ENCODE results near the gene LSM7. TPM values are rescaled to one million over a fixed set of nuclear protein-coding genes. Genes with fewer than 3 reads are reported as not detected.

LSM7 gene
- total RNA-seq, 1 donor from 2014 or later, result 134 TPM

- peaks cover 15% of the 10 kb centered on the region for H3K4me1 Mint-ChIP-seq (ENCODE audit: unreplicated experiment)
- H3K27ac Mint-ChIP-seq, result no peak overlapping the region
- H3K27me3 Mint-ChIP-seq, result no peaks in the 10 kb centered on the region
- peaks cover 18% of the 10 kb centered on the region for H3K36me3 Mint-ChIP-seq
- no peak overlapping the region for H3K4me3 Mint-ChIP-seq
- no peaks in the 10 kb centered on the region for H3K9me3 Mint-ChIP-seq
- no peak for DNase-seq (ENCODE audit: extremely low spot score, unreplicated experiment)
- no peak for TF ChIP-seq CTCF (conservative IDR thresholded peaks at IDR 0.05)
Observed at GRCh38 chr19:2340496-2341243, 12.3 kb upstream of the LSM7 start.

GRCh38 chr19:2339644-2340310, 11.4 kb upstream of the LSM7 start:
- no peak for DNase-seq (ENCODE audit: extremely low spot score, unreplicated experiment)
- H3K27ac Mint-ChIP-seq, result no peak overlapping the region
- H3K9me3 Mint-ChIP-seq, result no peaks in the 10 kb centered on the region
- H3K4me3 Mint-ChIP-seq, result no peak overlapping the region
- H3K4me1 Mint-ChIP-seq (ENCODE audit: unreplicated experiment), result peaks cover 16% of the 10 kb centered on the region
- peaks cover 19% of the 10 kb centered on the region for H3K36me3 Mint-ChIP-seq
- no peak for TF ChIP-seq CTCF (conservative IDR thresholded peaks at IDR 0.05)
- H3K27me3 Mint-ChIP-seq, result no peaks in the 10 kb centered on the region

DNA sequence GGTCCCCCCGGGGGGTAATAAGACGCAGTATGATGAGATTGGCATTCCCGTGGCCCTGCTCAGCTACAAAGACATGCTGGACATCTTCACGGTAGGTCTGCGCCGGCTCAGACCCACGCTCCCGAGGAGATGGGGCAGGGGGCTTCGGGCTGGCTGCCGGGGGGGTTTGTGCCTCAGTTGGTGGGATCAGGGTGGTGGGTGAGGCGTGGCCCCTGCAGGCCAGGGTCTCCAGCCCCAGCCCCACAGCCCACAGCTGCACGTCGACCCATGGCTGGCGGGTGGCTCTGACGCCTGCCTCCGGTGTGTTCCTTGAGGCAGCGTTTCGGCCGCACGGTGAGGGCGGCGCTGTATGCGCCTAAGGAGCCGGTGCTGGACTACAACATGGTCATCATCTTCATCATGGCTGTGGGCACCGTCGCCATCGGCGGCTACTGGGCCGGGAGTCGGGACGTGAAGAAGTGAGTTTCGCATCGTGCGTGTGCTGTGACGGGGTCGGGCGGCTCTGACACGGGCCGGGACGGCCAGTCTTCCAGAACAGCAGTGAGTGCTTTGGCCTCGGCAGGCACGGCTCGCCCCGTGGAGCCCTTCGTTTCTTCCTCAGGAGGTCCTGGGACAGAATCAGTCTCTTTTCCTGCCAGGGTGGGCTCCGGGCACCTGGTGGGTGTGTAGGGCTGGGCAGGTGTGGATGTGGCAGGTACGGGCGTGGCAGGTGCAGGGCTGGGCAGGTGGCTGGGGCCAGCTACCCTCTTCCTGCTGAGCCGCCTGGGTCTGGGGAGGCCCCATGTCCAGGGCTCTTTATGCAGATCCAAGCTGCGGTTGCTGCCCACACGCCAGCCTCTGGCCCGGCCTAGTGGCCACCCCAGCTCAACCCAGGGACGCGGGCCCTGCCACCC, 10.6 kb upstream of the LSM7 start:
- TF ChIP-seq CTCF (conservative IDR thresholded peaks at IDR 0.05), result no peak
- no peak overlapping the region for H3K27ac Mint-ChIP-seq
- no peak for DNase-seq (ENCODE audit: extremely low spot score, unreplicated experiment)
- no peaks in the 10 kb centered on the region for H3K27me3 Mint-ChIP-seq
- H3K36me3 Mint-ChIP-seq, result peaks cover 19% of the 10 kb centered on the region
- peaks cover 16% of the 10 kb centered on the region for H3K4me1 Mint-ChIP-seq (ENCODE audit: unreplicated experiment)
- no peak overlapping the region for H3K4me3 Mint-ChIP-seq
- H3K9me3 Mint-ChIP-seq, result no peaks in the 10 kb centered on the region

- H3K27ac Mint-ChIP-seq, result peak overlapping the region; percentile 54
- H3K4me1 Mint-ChIP-seq (ENCODE audit: unreplicated experiment), result peaks cover 16% of the 10 kb centered on the region
- no peaks in the 10 kb centered on the region for H3K27me3 Mint-ChIP-seq
- TF ChIP-seq CTCF (conservative IDR thresholded peaks at IDR 0.05), result no peak
- no peak overlapping the region for H3K4me3 Mint-ChIP-seq
- no peak for DNase-seq (ENCODE audit: extremely low spot score, unreplicated experiment)
- no peaks in the 10 kb centered on the region for H3K9me3 Mint-ChIP-seq
- H3K36me3 Mint-ChIP-seq, result peaks cover 19% of the 10 kb centered on the region
Observed at GRCh38 chr19:2338055-2338615, 9.7 kb upstream of the LSM7 start.

DNA sequence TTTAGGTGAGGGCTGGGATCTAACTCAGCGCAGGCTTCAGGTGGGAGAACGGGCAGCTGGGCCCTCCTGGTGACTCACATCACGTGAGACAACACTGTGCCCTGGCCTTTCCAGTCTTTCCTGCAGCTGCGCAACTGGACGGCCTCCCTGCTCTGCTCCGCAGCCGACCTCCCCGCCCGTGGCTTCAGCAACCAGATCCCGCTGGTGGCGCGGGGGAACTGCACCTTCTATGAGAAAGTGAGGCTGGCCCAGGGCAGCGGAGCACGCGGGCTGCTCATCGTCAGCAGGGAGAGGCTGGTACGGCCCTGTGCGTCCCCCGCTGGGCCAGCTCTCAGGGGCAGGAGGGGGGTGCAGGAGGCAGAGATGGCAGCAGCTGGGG, 8.9 kb upstream of the LSM7 start:
- peak overlapping the region; percentile 54 for H3K27ac Mint-ChIP-seq
- DNase-seq (ENCODE audit: extremely low spot score, unreplicated experiment), result no peak
- peaks cover 16% of the 10 kb centered on the region for H3K4me1 Mint-ChIP-seq (ENCODE audit: unreplicated experiment)
- peaks cover 19% of the 10 kb centered on the region for H3K36me3 Mint-ChIP-seq
- peak; percentile 69 for TF ChIP-seq CTCF (conservative IDR thresholded peaks at IDR 0.05)
- peak overlapping the region; percentile 74 for H3K4me3 Mint-ChIP-seq
- no peaks in the 10 kb centered on the region for H3K27me3 Mint-ChIP-seq
- H3K9me3 Mint-ChIP-seq, result no peaks in the 10 kb centered on the region
